ENCODE measurements around the gene SLC15A4. TPM values are rescaled to one million over a fixed set of nuclear protein-coding genes. Genes with fewer than 3 reads are reported as not detected.

Gene SLC15A4
- total RNA-seq, 1 donor from 2014 or later = 11.9 TPM

DNA sequence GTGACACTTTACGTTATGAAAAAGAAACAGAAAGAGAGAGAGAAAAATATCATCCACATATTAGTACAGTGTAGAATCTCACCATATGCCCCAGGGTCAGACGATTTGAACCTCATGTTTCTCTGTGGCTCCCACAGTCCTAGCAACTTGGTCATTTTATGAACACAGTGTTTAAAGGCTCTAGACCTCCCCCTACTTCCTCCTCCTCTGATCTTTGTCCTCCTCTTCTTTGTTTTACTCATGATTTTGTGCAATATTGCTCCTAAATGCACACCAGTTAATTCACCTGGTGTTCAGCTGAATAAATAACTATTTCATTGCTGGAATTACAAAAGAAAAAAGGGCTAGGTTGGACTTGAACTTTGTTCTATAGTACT, 47.7 kb upstream of the SLC15A4 start:
- H3K4me1 ChIP-seq (ENCODE audit: insufficient read depth, low read length) = no peaks in the 10 kb centered on the region
- H3K27me3 Mint-ChIP-seq (ENCODE audit: low read depth, unreplicated experiment) = peaks cover 2% of the 10 kb centered on the region
- no peak overlapping the region for H2AFZ ChIP-seq (ENCODE audit: low read depth, low read length)
- no peak overlapping the region for H3K27ac ChIP-seq (ENCODE audit: low read depth, low read length)
- TF ChIP-seq, protein P1, sequence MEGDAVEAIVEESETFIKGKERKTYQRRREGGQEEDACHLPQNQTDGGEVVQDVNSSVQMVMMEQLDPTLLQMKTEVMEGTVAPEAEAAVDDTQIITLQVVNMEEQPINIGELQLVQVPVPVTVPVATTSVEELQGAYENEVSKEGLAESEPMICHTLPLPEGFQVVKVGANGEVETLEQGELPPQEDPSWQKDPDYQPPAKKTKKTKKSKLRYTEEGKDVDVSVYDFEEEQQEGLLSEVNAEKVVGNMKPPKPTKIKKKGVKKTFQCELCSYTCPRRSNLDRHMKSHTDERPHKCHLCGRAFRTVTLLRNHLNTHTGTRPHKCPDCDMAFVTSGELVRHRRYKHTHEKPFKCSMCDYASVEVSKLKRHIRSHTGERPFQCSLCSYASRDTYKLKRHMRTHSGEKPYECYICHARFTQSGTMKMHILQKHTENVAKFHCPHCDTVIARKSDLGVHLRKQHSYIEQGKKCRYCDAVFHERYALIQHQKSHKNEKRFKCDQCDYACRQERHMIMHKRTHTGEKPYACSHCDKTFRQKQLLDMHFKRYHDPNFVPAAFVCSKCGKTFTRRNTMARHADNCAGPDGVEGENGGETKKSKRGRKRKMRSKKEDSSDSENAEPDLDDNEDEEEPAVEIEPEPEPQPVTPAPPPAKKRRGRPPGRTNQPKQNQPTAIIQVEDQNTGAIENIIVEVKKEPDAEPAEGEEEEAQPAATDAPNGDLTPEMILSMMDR (IDR thresholded peaks at IDR 0.05; ENCODE audit: insufficient read depth, low read depth, low read length) = no peak
- TF ChIP-seq EZH2 (IDR thresholded peaks at IDR 0.05; ENCODE audit: insufficient read depth, low read length) = no peak
- H3K4me2 ChIP-seq (ENCODE audit: low read length) = no peak overlapping the region
- no peak overlapping the region for H3K9ac ChIP-seq (ENCODE audit: low read length)
- peaks cover 3% of the 10 kb centered on the region for H3K9me3 Mint-ChIP-seq (ENCODE audit: unreplicated experiment)
- H3K79me2 ChIP-seq (ENCODE audit: insufficient read depth, low read length) = no peaks in the 10 kb centered on the region
- H3K4me3 ChIP-seq (ENCODE audit: insufficient read depth, low read depth, low read length) = no peak overlapping the region
- no peak overlapping the region for H3K4me3 Mint-ChIP-seq (ENCODE audit: unreplicated experiment)
- no peaks in the 10 kb centered on the region for H3K36me3 ChIP-seq (ENCODE audit: insufficient read depth, low read length)
- no peaks in the 10 kb centered on the region for H4K20me1 ChIP-seq (ENCODE audit: insufficient read depth, low read length)
- H3K4me1 Mint-ChIP-seq (ENCODE audit: low read depth, unreplicated experiment) = no peaks in the 10 kb centered on the region
- FAIRE-seq (no peak), DNase-seq (ENCODE audit: low read depth) (no peak)
- H3K27me3 ChIP-seq (ENCODE audit: insufficient read depth, low read length) = no peaks in the 10 kb centered on the region
- no peak overlapping the region for H3K27ac Mint-ChIP-seq (ENCODE audit: unreplicated experiment)
- H3K36me3 Mint-ChIP-seq (ENCODE audit: low read depth, unreplicated experiment) = no peaks in the 10 kb centered on the region
- no peaks in the 10 kb centered on the region for H3K9me3 ChIP-seq (ENCODE audit: insufficient read depth, low read depth, low read length)

DNA sequence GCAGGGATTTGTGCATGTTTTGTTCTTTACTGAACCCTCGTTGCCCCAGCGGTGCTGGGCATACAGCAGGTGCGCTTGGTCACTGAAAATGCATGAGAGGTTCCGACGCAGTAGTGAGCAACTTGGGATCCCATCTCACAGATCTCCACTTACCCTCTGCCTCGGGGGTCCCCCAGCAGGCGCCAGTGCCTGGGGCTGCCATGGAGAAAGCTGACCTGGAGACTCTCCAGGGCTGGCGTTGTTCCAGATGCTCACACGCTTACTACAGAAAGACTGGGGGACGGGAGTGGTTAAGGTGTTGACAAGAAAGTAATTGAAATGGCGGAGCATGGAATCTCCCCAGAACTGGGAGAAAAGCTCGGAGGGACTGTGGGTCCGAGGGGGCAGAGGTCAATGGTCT, 43.7 kb upstream of the SLC15A4 start:
- Mint-ChIP-seq H3K4me1 (ENCODE audit: low read depth, unreplicated experiment) (no peaks in the 10 kb centered on the region), H3K4me3 (ENCODE audit: unreplicated experiment) (no peak overlapping the region), H3K27me3 (ENCODE audit: low read depth, unreplicated experiment) (peaks cover 2% of the 10 kb centered on the region), H3K9me3 (ENCODE audit: unreplicated experiment) (no peaks in the 10 kb centered on the region), H3K27ac (ENCODE audit: unreplicated experiment) (no peak overlapping the region), H3K36me3 (ENCODE audit: low read depth, unreplicated experiment) (no peaks in the 10 kb centered on the region)
- Histone ChIP-seq H3K27me3 (ENCODE audit: insufficient read depth, low read length) (no peaks in the 10 kb centered on the region), H3K79me2 (ENCODE audit: insufficient read depth, low read length) (no peaks in the 10 kb centered on the region), H2AFZ (ENCODE audit: low read depth, low read length) (no peak overlapping the region), H3K9ac (ENCODE audit: low read length) (no peak overlapping the region), H3K4me1 (ENCODE audit: insufficient read depth, low read length) (no peaks in the 10 kb centered on the region), H4K20me1 (ENCODE audit: insufficient read depth, low read length) (no peaks in the 10 kb centered on the region), H3K27ac (ENCODE audit: low read depth, low read length) (no peak overlapping the region), H3K4me2 (ENCODE audit: low read length) (no peak overlapping the region), H3K4me3 (ENCODE audit: insufficient read depth, low read depth, low read length) (no peak overlapping the region), H3K9me3 (ENCODE audit: insufficient read depth, low read depth, low read length) (no peaks in the 10 kb centered on the region), H3K36me3 (ENCODE audit: insufficient read depth, low read length) (no peaks in the 10 kb centered on the region)
- no peak for FAIRE-seq
- TF ChIP-seq EZH2 (IDR thresholded peaks at IDR 0.05; ENCODE audit: insufficient read depth, low read length) = no peak
- TF ChIP-seq, protein P1 (IDR thresholded peaks at IDR 0.05; ENCODE audit: insufficient read depth, low read depth, low read length) = no peak
- DNase-seq (ENCODE audit: low read depth) = no peak

DNA sequence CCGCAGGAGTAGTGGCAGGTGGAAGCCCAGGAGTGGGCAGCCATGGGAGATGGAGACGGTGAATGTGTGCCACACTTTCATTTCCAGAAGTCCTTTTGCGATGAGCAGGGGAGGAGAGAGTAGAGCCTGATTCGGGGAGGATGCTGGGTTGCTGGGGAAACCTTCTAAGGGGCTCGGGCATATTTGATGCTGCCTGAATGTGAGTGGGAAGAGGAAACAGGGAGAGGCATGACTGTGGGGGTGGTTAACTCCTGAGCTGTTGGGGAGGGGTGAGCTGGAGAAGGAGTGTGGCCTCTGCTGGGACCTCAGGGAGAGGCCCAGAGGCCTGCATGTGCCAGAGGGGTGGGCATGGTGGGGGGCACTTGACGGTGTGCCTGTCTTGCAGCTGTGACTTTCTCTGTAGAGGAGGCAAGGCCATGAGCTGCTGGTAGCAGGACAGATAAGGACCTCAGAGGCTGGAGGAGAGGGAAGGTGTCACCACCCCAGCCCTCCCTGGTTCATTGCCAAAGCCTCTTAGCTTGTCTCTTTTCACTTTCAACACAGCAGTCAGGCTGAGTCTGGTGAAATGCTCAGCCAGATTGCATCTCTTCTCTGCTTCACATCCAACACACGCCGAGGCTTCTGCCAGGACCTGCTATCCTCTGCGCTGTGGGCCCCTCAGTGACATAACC, 40.9 kb upstream of the SLC15A4 start:
- Histone ChIP-seq H3K27ac (ENCODE audit: low read depth, low read length) (no peak overlapping the region), H3K4me1 (ENCODE audit: insufficient read depth, low read length) (no peaks in the 10 kb centered on the region), H3K79me2 (ENCODE audit: insufficient read depth, low read length) (no peaks in the 10 kb centered on the region), H3K4me2 (ENCODE audit: low read length) (no peak overlapping the region), H3K27me3 (ENCODE audit: insufficient read depth, low read length) (no peaks in the 10 kb centered on the region), H3K4me3 (ENCODE audit: insufficient read depth, low read depth, low read length) (no peak overlapping the region), H3K9ac (ENCODE audit: low read length) (no peak overlapping the region), H3K9me3 (ENCODE audit: insufficient read depth, low read depth, low read length) (no peaks in the 10 kb centered on the region), H2AFZ (ENCODE audit: low read depth, low read length) (no peak overlapping the region), H4K20me1 (ENCODE audit: insufficient read depth, low read length) (no peaks in the 10 kb centered on the region), H3K36me3 (ENCODE audit: insufficient read depth, low read length) (no peaks in the 10 kb centered on the region)
- no peaks in the 10 kb centered on the region for H3K4me1 Mint-ChIP-seq (ENCODE audit: low read depth, unreplicated experiment)
- H3K27me3 Mint-ChIP-seq (ENCODE audit: low read depth, unreplicated experiment) = no peaks in the 10 kb centered on the region
- no peak overlapping the region for H3K27ac Mint-ChIP-seq (ENCODE audit: unreplicated experiment)
- TF ChIP-seq, protein P1 (IDR thresholded peaks at IDR 0.05; ENCODE audit: insufficient read depth, low read depth, low read length) = no peak
- TF ChIP-seq EZH2 (IDR thresholded peaks at IDR 0.05; ENCODE audit: insufficient read depth, low read length) = no peak
- no peaks in the 10 kb centered on the region for H3K36me3 Mint-ChIP-seq (ENCODE audit: low read depth, unreplicated experiment)
- DNase-seq (ENCODE audit: low read depth) (no peak), FAIRE-seq (no peak)
- no peak overlapping the region for H3K4me3 Mint-ChIP-seq (ENCODE audit: unreplicated experiment)
- peaks cover 4% of the 10 kb centered on the region for H3K9me3 Mint-ChIP-seq (ENCODE audit: unreplicated experiment)

Measured in astrocyte (in vitro differentiated cells and primary cell).